SK-MEL-5 (cell line): ENCODE results near the gene VPS13D. TPM values are rescaled to one million over a fixed set of nuclear protein-coding genes. Genes with fewer than 3 reads are reported as not detected.

Experiments used
- DNase-seq: peaks from one replicate; pipeline ENCODE4 v3.0.0-alpha.2; 2016; ENCODE audit warnings: low read depth, low spot score
- in situ Hi-C: cut with HindIII; loops from 2 replicates; pipeline ENCODE4 v1.10.0; 2016; ENCODE audit warnings: low sequenced_read_pairs, high pct_unique_total_duplicates, low pct_unique_long_range_greater_than_20kb
- total RNA-seq: library from RNA; depleted of rRNA; stranded (reverse); fragments of >200 nt; shearing (Covaris generic); gene quantifications from 2 replicates; pipeline ENCODE4 v1.2.3, GENCODE V29; 2014

Gene VPS13D
- total RNA-seq, 1 experiment from 2014 or later = 8.9 TPM

DNA sequence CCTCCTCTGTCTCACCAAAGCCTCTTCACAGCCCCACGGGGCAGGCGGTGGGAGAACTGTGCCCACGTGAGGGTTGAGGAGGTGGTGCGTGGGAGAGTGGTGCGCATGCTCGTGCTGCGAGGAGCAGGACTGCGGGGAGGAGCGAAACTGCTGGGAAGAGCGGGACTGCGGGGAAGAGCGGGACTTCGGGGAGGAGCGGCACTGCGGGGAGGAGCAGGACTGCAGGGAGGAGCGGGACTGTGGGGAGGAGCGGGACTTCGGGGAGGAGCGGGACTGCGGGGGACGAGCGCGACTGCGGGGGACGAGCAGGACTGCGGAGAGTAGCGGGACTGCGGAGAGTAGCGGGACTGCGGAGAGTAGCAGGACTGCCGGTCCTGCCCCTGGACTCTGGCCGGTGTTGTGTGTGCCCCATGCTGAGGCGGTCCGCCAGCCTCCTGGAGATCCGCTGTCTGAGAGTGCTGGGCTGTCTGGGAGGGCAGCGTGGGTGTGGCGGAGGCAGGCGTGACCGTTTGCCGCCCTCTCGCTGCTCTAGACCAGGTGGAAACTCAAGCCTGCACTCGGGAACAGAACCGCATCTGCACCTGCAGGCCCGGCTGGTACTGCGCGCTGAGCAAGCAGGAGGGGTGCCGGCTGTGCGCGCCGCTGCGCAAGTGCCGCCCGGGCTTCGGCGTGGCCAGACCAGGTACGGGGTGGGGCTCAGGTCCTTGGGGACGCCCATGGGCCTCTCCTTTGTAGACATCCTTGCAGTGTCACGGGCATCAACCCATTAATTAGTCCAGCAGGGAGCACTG, 38.4 kb upstream of the VPS13D start:
- no peak for DNase-seq
- in situ Hi-C loops = no loop called here

DNA sequence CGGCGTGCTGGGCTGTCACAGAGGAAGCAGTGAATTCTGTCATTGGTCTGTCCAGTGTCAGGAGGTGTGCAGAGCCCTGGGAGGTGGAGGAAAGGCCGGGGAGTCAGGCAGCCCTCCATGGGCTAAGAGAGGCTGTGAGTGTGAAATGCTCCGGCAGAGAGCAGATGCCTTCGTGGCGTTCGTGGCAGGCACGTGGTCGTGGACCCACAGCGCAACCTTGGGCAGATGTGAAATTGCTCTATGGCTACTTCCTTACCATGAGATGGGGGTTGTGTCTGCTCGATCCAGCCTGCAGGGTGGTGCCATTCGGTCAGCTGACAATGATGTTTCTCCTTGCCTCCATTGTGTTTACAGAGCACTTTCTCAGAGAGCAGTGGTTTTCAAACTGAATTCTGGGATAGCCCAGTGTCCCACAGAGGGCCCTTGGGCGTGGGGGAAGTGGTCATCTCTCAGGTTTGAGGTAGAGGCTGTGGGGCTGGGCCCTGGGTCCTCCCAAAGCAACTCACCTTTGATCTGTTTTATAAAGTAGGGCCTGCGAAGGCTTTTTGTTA, 35.1 kb upstream of the VPS13D start:
- no peak for DNase-seq
- in situ Hi-C loops = no loop called here

DNA sequence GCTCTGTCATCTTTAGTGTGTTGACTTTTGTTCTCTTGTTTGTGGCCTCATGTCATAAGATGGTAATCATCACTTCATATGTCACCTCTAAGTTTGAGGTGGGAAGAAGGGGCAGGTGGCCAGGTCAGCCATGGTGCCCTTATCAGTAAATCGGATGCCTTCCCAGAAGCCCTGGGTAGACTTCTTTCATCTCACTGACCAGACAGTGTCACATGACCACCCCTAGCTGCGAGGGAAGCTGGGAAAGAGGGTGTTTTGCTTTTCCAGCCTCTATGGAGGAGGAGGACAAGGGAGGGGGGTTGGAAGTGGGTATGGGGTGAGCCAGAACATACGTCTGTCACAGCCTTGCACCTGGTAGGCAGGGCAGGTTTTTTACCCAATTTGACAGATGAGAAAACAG, 34.4 kb upstream of the VPS13D start:
- in situ Hi-C loops = no loop called here

GRCh38 chr1:12196641-12197482, 33.0 kb upstream of the VPS13D start:
- in situ Hi-C loops = no loop called here
- DNase-seq = no peak

More for the DNA sequence above, 34.4 kb upstream of the VPS13D start:
- no peak for DNase-seq

- in situ Hi-C loops = no loop called here
- DNase-seq = no peak
These were observed 32.3 kb upstream of the VPS13D start for GRCh38 chr1:12197483-12197880.

DNA sequence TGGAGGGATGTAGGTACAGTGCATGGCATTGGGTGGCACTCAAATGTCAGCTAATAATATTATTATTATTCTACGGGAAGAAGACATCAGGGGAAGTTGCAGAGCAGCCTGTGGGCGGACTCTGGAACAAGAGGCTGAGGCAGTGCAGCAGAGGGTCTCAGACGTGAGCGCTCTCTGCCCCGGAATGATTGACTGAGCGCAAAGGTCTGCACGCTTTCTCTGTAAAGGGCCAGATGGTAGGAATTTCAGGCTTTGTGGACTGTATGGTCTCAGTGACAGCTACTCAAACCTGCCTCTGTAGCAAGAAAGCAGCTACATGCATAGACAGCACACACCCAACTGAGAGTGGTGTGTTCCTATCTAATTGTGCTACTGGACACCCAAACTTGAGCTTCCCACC, 29.6 kb upstream of the VPS13D start:
- in situ Hi-C loops = no loop called here

DNA sequence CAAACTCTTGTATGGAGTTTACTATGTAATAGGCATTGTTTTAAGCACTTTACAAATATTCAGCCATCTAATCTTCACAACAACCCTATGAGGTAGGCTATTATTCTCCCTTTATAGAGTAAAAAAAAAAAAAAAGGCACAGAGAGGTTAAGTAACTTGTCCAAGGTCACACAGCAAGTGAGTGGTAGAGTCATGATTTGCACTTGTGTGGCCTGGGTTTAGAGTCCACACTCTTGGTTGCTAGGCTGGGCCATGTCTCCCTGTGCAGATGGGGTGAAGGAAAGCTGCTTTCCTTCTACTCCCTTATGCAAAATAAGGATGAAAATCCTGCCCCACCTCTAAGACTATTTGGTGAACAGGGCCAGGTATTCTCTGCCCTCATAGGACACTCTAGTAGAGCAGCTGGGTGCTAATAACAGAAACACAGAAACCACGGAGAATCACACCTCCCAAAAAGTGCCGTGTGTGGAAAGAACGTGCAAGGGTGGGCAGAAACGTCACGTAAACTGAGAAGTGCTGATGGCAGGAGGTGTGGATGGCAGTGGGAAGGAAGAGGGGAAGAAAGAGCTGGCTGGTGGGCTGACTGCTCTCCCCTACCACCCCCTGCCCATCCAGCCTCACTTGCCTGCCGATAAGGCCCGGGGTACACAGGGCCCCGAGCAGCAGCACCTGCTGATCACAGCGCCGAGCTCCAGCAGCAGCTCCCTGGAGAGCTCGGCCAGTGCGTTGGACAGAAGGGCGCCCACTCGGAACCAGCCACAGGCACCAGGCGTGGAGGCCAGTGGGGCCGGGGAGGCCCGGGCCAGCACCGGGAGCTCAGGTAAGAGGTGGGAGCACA, 28.3 kb upstream of the VPS13D start:
- in situ Hi-C loops = no loop called here
- no peak for DNase-seq

More for the DNA sequence above, 29.6 kb upstream of the VPS13D start:
- DNase-seq = no peak

- in situ Hi-C loops = no loop called here
- no peak for DNase-seq
These were observed 27.7 kb upstream of the VPS13D start for GRCh38 chr1:12202190-12202497.

- in situ Hi-C loops = no loop called here
- no peak for DNase-seq
These were observed 27.3 kb upstream of the VPS13D start for GRCh38 chr1:12202577-12202976.

DNA sequence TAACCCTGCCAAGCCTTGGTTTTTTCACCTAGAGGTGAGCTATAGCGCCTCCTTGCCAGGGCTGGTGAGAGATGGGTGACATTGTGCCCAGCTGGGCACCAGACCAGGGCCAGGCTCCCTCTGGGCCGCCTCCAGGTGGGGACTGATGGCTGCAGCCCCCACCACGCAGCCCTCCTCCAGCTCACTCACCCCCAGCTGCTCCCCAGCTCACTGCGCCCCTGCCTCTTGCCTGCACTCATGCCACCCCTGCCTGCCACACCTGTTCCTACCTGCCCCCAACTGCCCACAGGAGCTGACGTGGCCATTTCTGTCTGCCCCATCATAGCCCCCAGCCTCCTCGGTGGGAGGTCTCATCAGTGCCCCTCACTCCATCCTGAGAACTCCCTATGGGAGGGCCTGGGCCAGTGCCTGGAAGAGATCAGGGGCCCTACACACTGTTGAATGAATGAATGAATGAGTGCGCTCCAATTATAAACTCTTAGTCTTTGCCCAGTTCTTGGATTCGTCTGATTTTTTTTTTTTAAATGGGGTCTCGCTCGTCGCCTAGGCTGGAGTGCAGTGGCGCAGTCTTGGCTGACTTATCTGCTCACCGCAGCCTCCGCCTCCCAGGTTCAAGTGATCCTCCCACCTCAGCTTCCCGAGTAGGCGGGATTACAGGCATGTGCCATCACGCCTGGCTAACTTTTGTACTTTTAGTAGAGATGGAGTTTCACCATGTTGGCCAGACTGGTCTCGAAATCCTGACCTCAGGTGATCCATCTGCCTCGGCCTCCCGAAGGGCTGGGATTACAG, 26.4 kb upstream of the VPS13D start:
- in situ Hi-C loops = no loop called here
- DNase-seq = no peak

DNA sequence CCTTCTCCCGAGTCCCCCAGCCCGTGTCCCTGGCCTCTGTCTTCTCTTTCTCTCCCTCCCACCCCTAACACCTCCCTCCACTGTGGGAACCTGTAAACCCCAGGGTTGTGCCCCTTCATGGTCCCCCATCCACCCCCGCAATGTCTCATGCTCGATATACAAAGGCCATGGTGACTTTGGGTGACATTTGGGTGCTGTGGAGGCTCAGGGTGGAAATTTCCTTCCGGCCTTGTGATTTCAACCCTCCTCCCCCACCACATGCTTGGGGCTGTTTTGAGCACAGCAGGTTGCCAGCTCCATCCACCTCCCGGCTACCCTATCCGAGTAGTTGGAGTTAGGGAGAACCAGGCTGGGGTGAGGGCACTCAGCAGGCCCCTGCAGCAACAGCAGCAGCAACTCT, 25.7 kb upstream of the VPS13D start:
- in situ Hi-C loops = no loop called here
- no peak for DNase-seq

GRCh38 chr1:12204754-12205658, 24.8 kb upstream of the VPS13D start:
- in situ Hi-C loops = no loop called here

DNA sequence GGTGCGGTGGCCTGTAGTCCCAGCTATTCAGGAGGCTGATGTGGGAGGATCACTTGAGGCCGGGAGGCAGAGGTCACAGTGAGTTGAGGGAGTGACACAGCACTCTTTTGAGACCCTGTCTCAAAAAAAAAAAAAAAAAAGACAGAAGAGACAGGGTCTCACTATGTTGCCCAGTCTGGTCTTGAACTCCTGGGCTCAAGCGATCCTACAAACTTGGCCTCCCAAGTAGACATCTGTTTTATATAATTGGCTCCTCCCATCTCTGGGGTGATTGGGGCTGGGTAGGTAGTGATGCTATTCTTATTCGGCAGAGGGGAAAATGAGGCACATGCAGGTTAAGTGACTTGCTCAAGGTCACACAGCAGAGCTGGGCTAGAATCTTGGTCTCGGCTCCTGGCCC, 23.6 kb upstream of the VPS13D start:
- DNase-seq = no peak
- in situ Hi-C loops = no loop called here

More at GRCh38 chr1:12204754-12205658, 24.8 kb upstream of the VPS13D start:
- no peak for DNase-seq

- DNase-seq = no peak
- in situ Hi-C loops = no loop called here
These were observed 22.9 kb upstream of the VPS13D start for GRCh38 chr1:12206792-12207424.

DNA sequence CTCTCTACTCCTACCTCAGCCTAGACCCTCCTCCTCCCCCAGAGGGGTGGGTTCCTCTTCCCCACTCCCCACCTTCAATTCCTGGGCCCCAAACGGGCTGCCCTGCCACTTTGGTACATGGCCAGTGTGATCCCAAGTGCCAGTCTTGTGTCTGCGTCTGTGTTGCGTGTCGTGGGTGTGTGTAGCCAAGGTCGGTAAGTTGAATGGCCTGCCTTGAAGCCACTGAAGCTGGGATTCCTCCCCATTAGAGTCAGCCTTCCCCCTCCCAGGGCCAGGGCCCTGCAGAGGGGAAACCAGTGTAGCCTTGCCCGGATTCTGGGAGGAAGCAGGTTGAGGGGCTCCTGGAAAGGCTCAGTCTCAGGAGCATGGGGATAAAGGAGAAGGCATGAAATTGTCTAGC, 21.6 kb upstream of the VPS13D start:
- DNase-seq = no peak
- in situ Hi-C loops = no loop called here
